Osteocyte (in vitro differentiated cells): ENCODE measurements around the gene TTLL5. TPM values are rescaled to one million over a fixed set of nuclear protein-coding genes. Genes with fewer than 3 reads are reported as not detected.
A peak's percentile ranks its signal among the peaks of the same experiment; 100 is the strongest.

Source experiments
- DNase-seq: peaks from one replicate; pipeline ENCODE4 v3.0.0; 2021; ENCODE audit warnings: mixed read lengths; ENCODE audit not compliant: unreplicated experiment; ENCODE audit errors: extremely low spot score
- H3K27ac Mint-ChIP-seq: one replicate; pipeline ENCODE4 v1.8.0; 2021; ENCODE audit warnings: mild to moderate bottlenecking, mixed read lengths; ENCODE audit not compliant: unreplicated experiment
- H3K27me3 Mint-ChIP-seq: one replicate; pipeline ENCODE4 v1.8.0; 2021; ENCODE audit warnings: mixed read lengths; ENCODE audit not compliant: unreplicated experiment
- H3K36me3 Mint-ChIP-seq: one replicate; pipeline ENCODE4 v1.8.0; 2021; ENCODE audit warnings: mixed read lengths; ENCODE audit not compliant: unreplicated experiment
- H3K4me1 Mint-ChIP-seq: one replicate; pipeline ENCODE4 v1.8.0; 2021; ENCODE audit warnings: mixed read lengths; ENCODE audit not compliant: unreplicated experiment
- H3K4me3 Mint-ChIP-seq: one replicate; pipeline ENCODE4 v1.8.0; 2021; ENCODE audit warnings: mild to moderate bottlenecking, moderate library complexity, mixed read lengths; ENCODE audit not compliant: unreplicated experiment
- H3K9me3 Mint-ChIP-seq: one replicate; pipeline ENCODE4 v1.8.0; 2021; ENCODE audit warnings: mixed read lengths; ENCODE audit not compliant: unreplicated experiment
- total RNA-seq: library from RNA; stranded (reverse); gene quantifications from 2 replicates; pipeline ENCODE4 v1.2.1, GENCODE V29; 2021
- TF ChIP-seq, protein P1 (sequence below): fragments of 200-600 bp; sonication (generic); IDR thresholded peaks from 2 replicates; pipeline ENCODE4 v1.5.0; 2021; ENCODE audit warnings: antibody characterized with exemption, mild to moderate bottlenecking, moderate library complexity

The TTLL5 gene
- total RNA-seq, 1 donor from 2014 or later: 37.3 TPM

DNA sequence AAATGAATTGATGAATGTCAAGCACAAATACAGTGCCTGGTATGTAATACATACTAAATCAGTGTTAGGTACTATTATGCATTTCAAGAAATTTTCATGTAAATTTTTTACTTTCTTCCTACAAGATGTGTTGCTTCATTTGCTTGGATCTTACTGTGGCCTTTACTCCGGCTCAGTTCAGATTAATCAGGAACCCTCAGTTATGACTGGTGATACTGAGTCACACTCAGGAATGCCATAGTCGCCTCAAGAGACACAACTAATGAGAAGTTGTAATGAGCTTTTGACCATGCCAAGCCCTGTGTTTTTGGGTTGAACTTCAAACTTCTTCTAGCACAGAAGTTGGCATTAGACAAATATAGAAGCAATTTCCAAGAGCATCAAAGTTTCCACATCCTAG, 224.8 kb downstream of the TTLL5 start:
- H3K4me1 Mint-ChIP-seq: peaks cover 62% of the 10 kb centered on the region
- no peaks in the 10 kb centered on the region for H3K27me3 Mint-ChIP-seq
- no peak overlapping the region for H3K4me3 Mint-ChIP-seq
- H3K9me3 Mint-ChIP-seq: no peaks in the 10 kb centered on the region
- DNase-seq: no peak
- H3K36me3 Mint-ChIP-seq: peaks cover 2% of the 10 kb centered on the region
- H3K27ac Mint-ChIP-seq: peak overlapping the region; percentile 89
- TF ChIP-seq, protein P1, sequence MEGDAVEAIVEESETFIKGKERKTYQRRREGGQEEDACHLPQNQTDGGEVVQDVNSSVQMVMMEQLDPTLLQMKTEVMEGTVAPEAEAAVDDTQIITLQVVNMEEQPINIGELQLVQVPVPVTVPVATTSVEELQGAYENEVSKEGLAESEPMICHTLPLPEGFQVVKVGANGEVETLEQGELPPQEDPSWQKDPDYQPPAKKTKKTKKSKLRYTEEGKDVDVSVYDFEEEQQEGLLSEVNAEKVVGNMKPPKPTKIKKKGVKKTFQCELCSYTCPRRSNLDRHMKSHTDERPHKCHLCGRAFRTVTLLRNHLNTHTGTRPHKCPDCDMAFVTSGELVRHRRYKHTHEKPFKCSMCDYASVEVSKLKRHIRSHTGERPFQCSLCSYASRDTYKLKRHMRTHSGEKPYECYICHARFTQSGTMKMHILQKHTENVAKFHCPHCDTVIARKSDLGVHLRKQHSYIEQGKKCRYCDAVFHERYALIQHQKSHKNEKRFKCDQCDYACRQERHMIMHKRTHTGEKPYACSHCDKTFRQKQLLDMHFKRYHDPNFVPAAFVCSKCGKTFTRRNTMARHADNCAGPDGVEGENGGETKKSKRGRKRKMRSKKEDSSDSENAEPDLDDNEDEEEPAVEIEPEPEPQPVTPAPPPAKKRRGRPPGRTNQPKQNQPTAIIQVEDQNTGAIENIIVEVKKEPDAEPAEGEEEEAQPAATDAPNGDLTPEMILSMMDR: no peak

DNA sequence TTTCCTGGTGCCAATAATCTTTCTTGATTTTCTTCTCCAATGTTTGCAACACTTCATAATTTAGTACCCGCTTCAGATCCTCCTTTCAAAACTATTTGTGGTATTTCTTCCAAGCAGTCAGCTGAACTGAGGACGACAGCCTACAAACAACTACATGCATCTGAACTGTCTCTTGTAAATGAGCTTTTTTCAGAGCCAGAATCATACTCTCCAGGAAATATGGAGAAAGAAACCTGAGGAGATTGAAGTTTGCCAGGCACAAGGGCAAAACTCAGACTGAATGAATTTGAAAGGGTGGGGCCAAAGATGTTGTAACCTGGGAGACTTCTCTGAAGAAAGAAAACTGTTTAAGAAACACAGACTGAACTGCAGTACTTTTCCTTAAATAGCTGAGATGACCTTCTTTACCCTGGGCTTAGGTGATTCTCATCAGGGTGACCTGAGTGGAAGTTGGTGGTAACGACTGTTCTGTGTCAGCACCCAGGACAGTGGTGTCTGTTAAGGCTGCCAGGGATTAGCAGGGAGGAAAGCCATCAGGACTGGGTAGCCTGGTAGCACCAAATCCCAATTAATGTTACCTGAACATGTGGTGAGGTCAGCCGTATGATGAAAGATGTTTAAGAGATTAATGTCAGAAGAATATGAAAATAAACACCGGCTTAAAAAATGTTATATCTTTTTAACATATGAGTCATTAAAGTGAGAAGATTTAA, 225.7 kb downstream of the TTLL5 start:
- no peak for DNase-seq
- Mint-ChIP-seq H3K4me3 (peak overlapping the region; percentile 1), H3K27ac (peak overlapping the region; percentile 89)

DNA sequence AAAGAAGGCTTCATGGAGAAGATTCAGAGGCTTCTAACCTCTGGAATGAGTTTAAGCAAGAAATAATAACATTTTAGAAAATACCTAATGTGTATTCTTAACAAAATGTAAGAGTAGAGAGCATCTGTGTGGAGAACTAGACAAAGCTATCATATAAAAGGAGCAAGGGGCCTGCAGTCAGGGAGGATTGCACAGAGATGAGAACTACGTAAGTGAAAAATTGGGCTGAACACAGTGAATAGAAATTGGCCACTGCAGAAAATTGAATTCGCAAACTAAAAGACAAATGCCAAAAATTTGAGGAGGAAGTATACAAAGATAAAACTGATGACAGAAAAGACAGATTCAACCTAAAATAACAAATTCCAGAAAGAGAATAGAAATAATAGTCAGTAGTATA, 227.9 kb downstream of the TTLL5 start:
- Mint-ChIP-seq H3K27ac (no peak overlapping the region), H3K36me3 (peaks cover 8% of the 10 kb centered on the region), H3K4me1 (peaks cover 36% of the 10 kb centered on the region)

More for the DNA sequence above, 225.7 kb downstream of the TTLL5 start:
- Mint-ChIP-seq H3K9me3 (no peaks in the 10 kb centered on the region), H3K4me1 (peaks cover 58% of the 10 kb centered on the region), H3K27me3 (no peaks in the 10 kb centered on the region), H3K36me3 (peaks cover 6% of the 10 kb centered on the region)
- TF ChIP-seq, protein P1: no peak

DNA sequence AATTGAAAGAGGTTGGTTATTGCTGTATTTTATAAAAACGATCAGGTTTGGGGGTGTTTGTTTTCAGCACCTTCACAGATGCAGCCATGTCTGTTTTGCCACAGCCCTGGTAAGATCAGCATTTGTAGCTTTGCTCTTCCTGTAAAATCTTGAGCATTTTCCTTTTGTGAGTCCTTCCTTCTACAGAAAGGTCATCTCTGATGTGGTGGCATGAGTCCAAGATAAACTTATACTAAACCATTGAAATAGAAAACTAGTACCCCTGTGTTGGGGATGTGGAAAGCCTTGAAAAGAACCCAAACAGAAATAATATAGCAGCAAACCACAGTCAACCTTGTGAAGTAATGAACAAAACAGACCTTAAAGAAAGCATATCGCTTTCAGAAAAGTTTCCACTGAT, 235.3 kb downstream of the TTLL5 start:
- TF ChIP-seq, protein P1: no peak
- no peak overlapping the region for H3K4me3 Mint-ChIP-seq
- H3K27me3 Mint-ChIP-seq: no peaks in the 10 kb centered on the region
- H3K27ac Mint-ChIP-seq: peak overlapping the region; percentile 54
- peaks cover 9% of the 10 kb centered on the region for H3K4me1 Mint-ChIP-seq
- no peaks in the 10 kb centered on the region for H3K9me3 Mint-ChIP-seq
- no peak for DNase-seq
- peaks cover 3% of the 10 kb centered on the region for H3K36me3 Mint-ChIP-seq

More for the DNA sequence above, 227.9 kb downstream of the TTLL5 start:
- Mint-ChIP-seq H3K27me3 (no peaks in the 10 kb centered on the region), H3K9me3 (no peaks in the 10 kb centered on the region), H3K4me3 (no peak overlapping the region)
- DNase-seq: no peak
- TF ChIP-seq, protein P1: no peak

DNA sequence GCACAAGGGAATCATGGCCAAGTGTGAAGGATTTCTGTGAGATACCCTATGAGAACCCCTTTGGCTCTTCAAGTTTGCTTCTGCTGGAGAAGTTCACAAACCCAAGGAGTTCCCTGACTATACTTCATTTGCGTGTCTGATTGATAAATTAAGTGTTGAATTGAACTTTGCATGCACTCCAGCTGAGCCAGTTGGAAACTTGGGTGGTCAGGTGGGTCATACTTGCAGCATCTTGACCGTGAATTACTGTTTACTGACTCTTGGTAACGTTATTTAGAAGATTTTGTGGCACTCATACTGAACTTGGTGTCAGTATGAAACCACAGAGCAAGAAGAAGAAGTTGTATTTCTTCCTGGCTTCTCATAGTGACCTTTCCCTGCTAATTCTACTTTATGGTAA, 243.3 kb downstream of the TTLL5 start:
- DNase-seq: no peak
- no peaks in the 10 kb centered on the region for H3K27me3 Mint-ChIP-seq
- H3K36me3 Mint-ChIP-seq: peaks cover 11% of the 10 kb centered on the region
- TF ChIP-seq, protein P1: no peak
- no peaks in the 10 kb centered on the region for H3K9me3 Mint-ChIP-seq
- peaks cover 17% of the 10 kb centered on the region for H3K4me1 Mint-ChIP-seq
- no peak overlapping the region for H3K4me3 Mint-ChIP-seq
- no peak overlapping the region for H3K27ac Mint-ChIP-seq
